Upper lobe of left lung (tissue), 6 donors: ENCODE data around the gene VDAC2. TPM values are rescaled to one million over a fixed set of nuclear protein-coding genes. Genes with fewer than 3 reads are reported as not detected.
"Not testable (repeated sequence)": the region's sequence is repeated elsewhere in the genome, so short reads cannot be mapped to it uniquely, and the experiment has no call there.

Source experiments
- ATAC-seq, 2 donors: fragments of 200-7000 bp; cut with Tn5 transposase; one replicate each; pipeline ENCODE4 v1.9.1; 2022; ENCODE audit warnings: mild to moderate bottlenecking in 2 of 2, moderate library complexity in 2 of 2; ENCODE audit not compliant: low FRiP score in 2 of 2
- DNase-seq, 2 donors: peaks; one replicate each; pipeline ENCODE4 v3.0.0-alpha.2; 2019 to 2020
- H3K27ac ChIP-seq, 4 donors: fragments of 200-600 bp; sonication (generic); one replicate each; pipeline ENCODE4 v1.5.1; 2016 to 2019
- H3K27me3 ChIP-seq, 4 donors: fragments of 200-600 bp; sonication (generic); one replicate each; pipeline ENCODE4 v1.5.1; 2017 to 2019
- H3K36me3 ChIP-seq, 4 donors: fragments of 200-600 bp; sonication (generic); one replicate each; pipeline ENCODE4 v1.5.1; 2016 to 2019
- H3K4me1 ChIP-seq, 4 donors: fragments of 200-600 bp; sonication (generic); one replicate each; pipeline ENCODE4 v1.5.1; 2018 to 2019
- H3K4me3 ChIP-seq, 4 donors: fragments of 200-600 bp; sonication (generic); one replicate each; pipeline ENCODE4 v1.5.1; 2017 to 2019; ENCODE audit warnings: mild to moderate bottlenecking in 2 of 4, moderate library complexity in 1 of 4
- H3K9me3 ChIP-seq, 4 donors: fragments of 200-600 bp; sonication (generic); one replicate each; pipeline ENCODE4 v1.5.1; 2018 to 2019
- EP300 ChIP-seq, 4 donors: sonication (generic); formaldehyde crosslinking; IDR thresholded peaks; one replicate each; pipeline ENCODE4 v1.5.1; 2017; ENCODE audit warnings: antibody characterized with exemption in 4 of 4, control low read depth in 2 of 4
- POLR2A ChIP-seq, 4 donors: fragments of 450-650 bp; IDR thresholded peaks; one replicate each; pipeline ENCODE4 v1.5.1; 2016 to 2017; ENCODE audit warnings: antibody characterized with exemption in 4 of 4, mild to moderate bottlenecking in 2 of 4
- POLR2AphosphoS5 ChIP-seq, 2 donors: sonication (generic); formaldehyde crosslinking; IDR thresholded peaks; one replicate each; pipeline ENCODE4 v1.5.1; 2017; ENCODE audit warnings: antibody characterized with exemption in 2 of 2
- WGBS, 2 donors: methylation state at CpG; one replicate each; pipeline ENCODE4 v1.1.5; 2017 to 2018; 5-methylcytosine and 5-hydroxymethylcytosine counted together
- total RNA-seq, 6 donors: library from RNA; depleted of rRNA in 4 of 6; stranded (reverse); fragments of >200 nt in 4 of 6; gene quantifications; one replicate each; pipeline versions ENCODE4 v1.1.0 to v1.2.1, GENCODE V29; 2016 to 2021
- TF ChIP-seq, protein P1 (sequence below), 6 experiments: fragments of 450-650 bp in 4 of 6; fragments of 200-600 bp in 2 of 6; sonication (generic) in 2 of 6; IDR thresholded peaks; one replicate each; pipeline ENCODE4 v1.5.1; 2016 to 2019; ENCODE audit warnings: antibody characterized with exemption in 6 of 6
- donor health status: DM: no; HTN: no; CAD: no; lungs with moderate emphysema.
- donor health status: DM: no; HTN: yes; CAD: no; lungs with severe emphysema.

VDAC2 gene
- total RNA-seq, 6 donors from 2014 or later: 54.5 to 137 (median 98.8) TPM

DNA sequence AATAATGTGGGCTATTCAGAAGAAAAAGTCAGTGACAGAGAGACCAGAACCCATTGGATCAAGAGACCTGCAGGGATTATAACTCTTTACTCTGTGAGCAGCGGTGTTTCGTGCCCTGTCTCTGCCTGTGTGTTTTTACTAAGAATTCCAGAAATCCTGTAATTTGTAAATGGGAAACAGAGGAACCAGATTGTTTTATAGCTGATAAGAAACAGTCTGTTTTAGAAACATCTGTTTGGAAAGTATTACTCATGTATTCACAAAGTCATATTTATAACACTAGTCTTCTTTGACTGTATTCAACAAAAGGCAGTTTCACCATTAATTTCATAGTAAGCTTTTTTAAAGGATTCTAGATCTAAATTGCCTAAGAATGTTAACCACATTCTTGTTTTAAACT lies 30.0 kb upstream of the VDAC2 start:
- TF ChIP-seq POLR2A (IDR thresholded peaks at IDR 0.05) (no peak), EP300 (IDR thresholded peaks at IDR 0.05) (no peak), POLR2AphosphoS5 (IDR thresholded peaks at IDR 0.05) (no peak)
- TF ChIP-seq, protein P1, sequence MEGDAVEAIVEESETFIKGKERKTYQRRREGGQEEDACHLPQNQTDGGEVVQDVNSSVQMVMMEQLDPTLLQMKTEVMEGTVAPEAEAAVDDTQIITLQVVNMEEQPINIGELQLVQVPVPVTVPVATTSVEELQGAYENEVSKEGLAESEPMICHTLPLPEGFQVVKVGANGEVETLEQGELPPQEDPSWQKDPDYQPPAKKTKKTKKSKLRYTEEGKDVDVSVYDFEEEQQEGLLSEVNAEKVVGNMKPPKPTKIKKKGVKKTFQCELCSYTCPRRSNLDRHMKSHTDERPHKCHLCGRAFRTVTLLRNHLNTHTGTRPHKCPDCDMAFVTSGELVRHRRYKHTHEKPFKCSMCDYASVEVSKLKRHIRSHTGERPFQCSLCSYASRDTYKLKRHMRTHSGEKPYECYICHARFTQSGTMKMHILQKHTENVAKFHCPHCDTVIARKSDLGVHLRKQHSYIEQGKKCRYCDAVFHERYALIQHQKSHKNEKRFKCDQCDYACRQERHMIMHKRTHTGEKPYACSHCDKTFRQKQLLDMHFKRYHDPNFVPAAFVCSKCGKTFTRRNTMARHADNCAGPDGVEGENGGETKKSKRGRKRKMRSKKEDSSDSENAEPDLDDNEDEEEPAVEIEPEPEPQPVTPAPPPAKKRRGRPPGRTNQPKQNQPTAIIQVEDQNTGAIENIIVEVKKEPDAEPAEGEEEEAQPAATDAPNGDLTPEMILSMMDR (IDR thresholded peaks at IDR 0.05): no peak
- Histone ChIP-seq H3K9me3 (no peaks in the 10 kb centered on the region), H3K4me1 (no peaks in the 10 kb centered on the region), H3K36me3 (peaks cover 0 to 32% (median 2%) of the 10 kb centered on the region in 4 donors), H3K4me3 (no peak overlapping the region), H3K27ac (no peak overlapping the region), H3K27me3 (no peaks in the 10 kb centered on the region)
- no peak for ATAC-seq
- WGBS, 2 donors: 83 to 88% methylated on average over 2 of the region's 2 CpGs
- DNase-seq: no peak

DNA sequence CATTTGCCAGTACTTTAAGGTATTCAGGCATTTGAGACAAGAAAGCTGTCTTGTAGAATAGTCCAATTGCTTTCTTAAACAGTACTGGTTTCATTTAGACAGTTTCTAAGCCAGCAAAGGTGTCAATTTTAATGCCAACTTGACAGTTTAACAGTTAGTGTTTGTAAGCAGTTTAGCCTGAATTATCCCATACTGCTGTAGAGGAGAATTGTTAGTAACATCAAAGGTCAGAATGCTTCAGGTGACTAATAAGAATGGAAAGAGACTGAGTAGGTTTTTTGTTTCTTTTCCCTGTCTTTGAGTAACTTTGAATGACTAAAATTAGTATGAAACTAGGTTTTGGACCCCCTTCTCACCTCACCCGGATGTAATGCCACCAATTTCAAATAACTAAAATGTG lies 29.5 kb upstream of the VDAC2 start:
- Histone ChIP-seq H3K27me3 (no peaks in the 10 kb centered on the region), H3K36me3 (peaks cover 0 to 28% (median 2%) of the 10 kb centered on the region in 4 donors), H3K9me3 (no peaks in the 10 kb centered on the region), H3K4me1 (peaks cover 0 to under 1% (median 0%) of the 10 kb centered on the region in 4 donors), H3K27ac (no peak overlapping the region), H3K4me3 (no peak overlapping the region)
- no peak for ATAC-seq
- no peak for DNase-seq
- TF ChIP-seq POLR2AphosphoS5 (IDR thresholded peaks at IDR 0.05): no peak
- no peak for TF ChIP-seq POLR2A (IDR thresholded peaks at IDR 0.05)
- no peak for TF ChIP-seq EP300 (IDR thresholded peaks at IDR 0.05)
- TF ChIP-seq, protein P1 (IDR thresholded peaks at IDR 0.05): no peak
- WGBS, 2 donors: 78 to 94% methylated on average over 1 of the region's 1 CpG

DNA sequence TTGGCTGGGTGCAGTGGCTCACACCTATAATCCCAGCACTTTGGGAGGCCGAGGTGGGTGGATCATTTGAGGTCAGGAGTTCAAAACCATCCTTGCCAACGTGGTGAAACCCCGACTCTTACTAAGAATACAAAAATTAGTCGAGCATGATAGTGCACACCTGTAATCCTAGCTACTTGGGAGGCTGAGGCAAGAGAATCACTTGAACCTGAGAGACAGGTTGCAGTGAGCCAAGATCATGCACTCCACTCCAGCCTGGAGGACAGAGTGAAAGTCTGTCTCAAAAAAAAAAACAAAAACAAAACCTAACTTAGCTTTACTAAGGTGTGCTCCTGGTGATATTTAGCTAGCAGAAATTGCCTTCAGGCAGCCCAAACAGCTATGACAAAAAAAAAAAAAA lies 24.3 kb upstream of the VDAC2 start:
- Histone ChIP-seq H3K27me3 (no peaks in the 10 kb centered on the region), H3K27ac (no peak overlapping the region), H3K36me3 (peaks cover 0 to 8% (median 0%) of the 10 kb centered on the region in 4 donors), H3K4me1 (peaks cover 5 to 9% (median 7%) of the 10 kb centered on the region in 4 donors), H3K4me3 (no peak overlapping the region), H3K9me3 (no peaks in the 10 kb centered on the region)
- TF ChIP-seq POLR2A (IDR thresholded peaks at IDR 0.05): no peak
- TF ChIP-seq, protein P1 (IDR thresholded peaks at IDR 0.05): no peak
- no peak for TF ChIP-seq EP300 (IDR thresholded peaks at IDR 0.05)
- no peak for TF ChIP-seq POLR2AphosphoS5 (IDR thresholded peaks at IDR 0.05)
- 52 to 82% methylated on average over 4 of the region's 4 CpGs for WGBS, 2 donors
- ATAC-seq: no peak
- no peak for DNase-seq

DNA sequence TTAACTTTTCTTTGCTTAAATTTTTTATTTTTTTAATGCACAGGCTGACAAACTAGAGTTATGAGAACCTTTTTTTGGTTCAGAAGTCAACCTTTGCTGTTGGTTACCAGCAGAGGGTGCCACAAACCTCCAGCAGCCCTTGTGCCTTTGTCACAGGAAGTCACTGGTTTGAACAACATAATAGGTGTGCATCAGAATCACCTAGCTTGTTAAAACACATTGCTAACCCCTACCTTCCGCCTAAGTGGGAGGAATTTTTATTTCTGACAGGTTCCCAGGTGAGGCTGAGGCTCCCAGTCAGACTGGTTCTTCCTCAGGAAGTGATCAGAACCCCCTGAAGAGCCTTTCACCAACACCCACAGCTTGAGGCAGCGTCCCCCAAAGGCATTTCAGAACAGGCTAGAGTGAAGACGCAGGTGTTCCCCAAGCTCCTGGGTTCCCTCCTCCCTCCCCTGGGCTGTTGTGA lies 22.6 kb upstream of the VDAC2 start:
- TF ChIP-seq, protein P1 (IDR thresholded peaks at IDR 0.05): peak; percentile 50 to 65 (median 61)
- no peak for TF ChIP-seq POLR2AphosphoS5 (IDR thresholded peaks at IDR 0.05)
- peak in 1 of 2 donors; percentile 55 for DNase-seq
- peak overlapping the region in 1 of 4 donors; percentile 8 for H3K27ac ChIP-seq
- H3K4me1 ChIP-seq: peaks cover 6 to 23% (median 18%) of the 10 kb centered on the region in 4 donors
- ATAC-seq: peak; percentile 58 to 60
- H3K4me3 ChIP-seq: no peak overlapping the region
- H3K36me3 ChIP-seq: peaks cover 0 to 1% (median 0%) of the 10 kb centered on the region in 4 donors
- no peaks in the 10 kb centered on the region for H3K27me3 ChIP-seq
- H3K9me3 ChIP-seq: no peaks in the 10 kb centered on the region
- 83 to 93% methylated on average over 3 of the region's 3 CpGs for WGBS, 2 donors

DNA sequence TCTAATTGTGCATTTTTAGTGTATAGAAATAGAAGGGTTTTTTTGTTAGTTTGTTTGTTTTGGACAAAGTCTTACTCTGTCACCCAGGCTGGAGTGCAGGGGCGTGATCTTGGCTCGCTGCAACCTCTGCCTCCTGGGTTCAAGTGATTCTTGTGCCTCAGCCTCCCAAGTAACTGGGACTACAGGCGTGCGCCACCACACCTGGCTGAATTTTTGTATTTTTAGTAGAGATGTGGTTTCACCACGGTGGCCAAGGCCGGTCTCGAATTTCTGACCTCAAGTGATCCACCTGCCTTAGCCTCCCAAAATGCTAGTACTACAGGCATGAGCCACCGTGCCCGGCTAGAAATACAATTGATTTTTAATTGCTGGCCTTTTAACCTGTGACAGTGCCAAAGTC lies 22.1 kb upstream of the VDAC2 start:
- H3K36me3 ChIP-seq, ATAC-seq, DNase-seq, H3K27me3 ChIP-seq, H3K9me3 ChIP-seq, H3K4me3 ChIP-seq: not testable (repeated sequence)
- H3K27ac ChIP-seq: peak overlapping the region in 1 of 4 donors; percentile 8
- 89 to 92% methylated on average over 9 of the region's 9 CpGs for WGBS, 2 donors
- peaks cover 6 to 23% (median 18%) of the 10 kb centered on the region in 4 donors for H3K4me1 ChIP-seq
